GM18519 (cell line): ENCODE results near the gene TK2.
A peak's percentile ranks its signal among the peaks of the same experiment; 100 is the strongest.

Experiments
- ATAC-seq: cut with Tn5 transposase; IDR thresholded peaks from one replicate; pipeline ENCODE4 v1.9.1; 2021; ENCODE audit warnings: mild to moderate bottlenecking, moderate library complexity; ENCODE audit not compliant: unreplicated experiment, low FRiP score

Gene TK2

DNA sequence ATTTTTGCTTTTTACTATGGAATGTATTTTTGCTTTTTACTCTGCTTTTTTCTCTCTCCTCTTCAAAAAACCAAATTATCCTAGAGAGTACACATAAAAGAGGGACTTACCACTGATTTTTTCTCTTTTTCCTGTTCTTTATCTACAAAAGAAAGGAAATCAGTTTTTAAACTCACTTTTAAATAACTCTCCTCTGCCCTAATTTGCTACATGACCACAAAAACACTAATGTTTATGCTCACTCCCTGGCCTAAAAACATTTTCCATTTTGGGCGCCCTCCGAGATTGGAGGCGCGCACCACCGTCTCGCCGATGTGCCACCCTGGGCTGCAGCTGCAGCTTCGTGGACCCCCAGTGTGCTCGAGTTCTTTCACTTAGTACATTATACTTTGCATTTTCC, 1.1 kb downstream of the TK2 start:
- ATAC-seq: no peak

- ATAC-seq: no peak
Measured at GRCh38 chr16:66548068-66548467, 1.9 kb downstream of the TK2 start.

GRCh38 chr16:66547101-66547989, 2.6 kb downstream of the TK2 start:
- ATAC-seq: no peak

- no peak for ATAC-seq
Measured at GRCh38 chr16:66544016-66544757, 5.7 kb downstream of the TK2 start.

- ATAC-seq: no peak
Measured at GRCh38 chr16:66543541-66543940, 6.4 kb downstream of the TK2 start.

- no peak for ATAC-seq
Measured at GRCh38 chr16:66542396-66542795, 7.5 kb downstream of the TK2 start.

DNA sequence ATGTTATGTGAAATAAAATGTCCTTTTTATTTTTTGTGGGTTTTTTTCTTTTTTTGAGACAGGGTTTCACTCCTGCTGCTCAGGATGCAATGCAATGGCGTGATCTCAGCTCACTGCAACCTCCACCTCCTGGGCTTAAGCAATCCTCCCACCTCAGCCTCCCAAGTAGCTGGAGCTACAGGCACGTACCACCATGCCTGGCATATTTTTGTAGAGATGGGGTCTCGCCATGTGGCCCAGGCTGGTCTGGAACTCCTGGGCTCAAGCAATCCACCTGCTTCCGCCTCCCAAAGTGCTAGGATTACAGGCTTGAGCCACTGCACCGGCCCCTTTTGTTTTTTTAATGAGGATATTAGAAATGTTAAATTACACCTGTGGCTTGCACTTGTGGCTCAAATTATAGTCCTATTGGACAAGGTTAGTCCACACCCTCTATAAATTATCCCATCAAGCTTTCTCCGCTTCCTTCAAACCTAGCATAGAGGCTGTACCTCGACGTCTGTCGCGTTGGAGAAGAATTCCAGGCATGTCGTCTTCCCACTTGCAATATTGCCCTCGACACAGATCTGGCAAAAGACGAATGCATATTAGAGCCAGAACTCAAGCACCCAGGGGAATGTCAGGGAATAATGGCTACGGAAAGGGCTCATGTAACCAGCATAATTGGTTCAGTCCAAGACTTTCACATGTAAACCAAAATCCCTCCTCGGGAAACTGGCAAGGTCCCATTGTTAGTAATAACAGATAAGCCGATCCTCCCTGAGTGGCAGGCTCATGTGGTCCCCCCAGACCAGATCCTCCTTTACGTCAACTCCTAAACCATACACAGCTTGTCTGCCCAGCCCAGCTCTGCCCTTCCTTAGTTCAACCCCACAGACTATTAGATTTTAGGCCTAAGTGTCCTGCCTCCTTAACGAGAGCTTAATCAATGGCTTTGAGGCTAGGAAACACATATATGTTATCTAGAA, 8.2 kb downstream of the TK2 start:
- no peak for ATAC-seq

DNA sequence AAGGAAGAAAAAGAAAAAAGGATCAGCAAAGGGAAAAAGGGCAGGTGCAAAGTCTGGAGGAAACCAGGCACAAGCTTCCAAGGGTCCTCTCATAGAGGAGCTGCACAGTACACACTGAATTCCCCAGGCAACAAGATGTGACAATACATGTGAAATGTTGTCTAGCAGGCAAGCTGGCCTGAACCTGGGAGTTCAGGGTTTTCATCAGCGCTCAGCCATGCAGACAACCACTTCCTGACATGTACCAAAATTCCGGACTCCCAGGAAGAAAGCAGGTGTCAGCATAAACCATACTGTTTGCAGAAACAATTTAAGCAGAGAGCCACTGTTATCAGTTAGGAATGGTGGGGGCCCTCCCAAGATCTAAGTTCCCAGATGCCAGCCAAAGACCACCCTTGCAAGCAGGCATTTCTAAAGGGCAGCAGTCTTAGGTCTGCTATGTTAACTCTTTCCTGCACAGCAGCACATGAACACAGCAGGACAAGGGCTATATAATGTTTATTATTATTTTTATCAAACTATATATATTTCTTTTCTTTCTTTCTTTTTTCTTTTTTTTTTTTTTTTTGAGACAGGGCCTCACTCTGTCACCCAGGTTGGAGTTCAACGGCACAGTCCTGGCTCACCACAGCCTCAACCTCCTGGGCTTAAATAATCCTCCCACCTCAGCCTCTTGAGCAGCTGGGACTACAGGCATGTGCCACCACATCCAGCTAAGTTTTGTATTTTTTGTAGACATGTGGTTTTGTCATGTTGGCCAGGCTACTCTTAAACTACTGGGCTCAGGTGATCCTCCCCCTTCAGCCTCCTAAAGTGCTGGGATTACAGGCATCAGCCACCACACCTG, 10.1 kb downstream of the TK2 start:
- ATAC-seq: peak; percentile 80

- ATAC-seq: no peak
Measured at GRCh38 chr16:66538910-66539309, 11.0 kb downstream of the TK2 start.

- no peak for ATAC-seq
Measured at GRCh38 chr16:66537236-66537635, 12.7 kb downstream of the TK2 start.

- no peak for ATAC-seq
Measured at GRCh38 chr16:66536525-66536924, 13.4 kb downstream of the TK2 start.

DNA sequence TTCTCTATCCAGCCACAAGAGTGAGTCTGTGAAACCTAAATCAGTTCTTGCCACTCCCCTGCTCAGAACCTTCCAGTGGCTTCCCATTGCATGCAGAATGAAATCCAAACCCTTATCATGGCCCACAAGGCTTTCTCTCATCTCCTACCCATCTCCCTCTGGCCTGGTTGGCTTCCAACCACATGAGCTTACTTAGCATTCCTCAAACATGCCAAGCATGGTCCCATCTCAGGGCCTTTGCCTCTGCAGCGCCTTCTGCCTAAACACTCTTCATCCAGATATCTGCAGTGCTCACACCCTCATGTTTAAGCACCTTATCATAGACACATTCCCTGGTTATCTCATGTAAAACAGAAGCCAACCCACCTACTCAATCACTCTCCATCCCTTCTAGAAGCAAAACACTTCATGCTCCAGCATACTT, 15.5 kb downstream of the TK2 start:
- ATAC-seq: no peak

GRCh38 chr16:66529475-66529874, 20.4 kb downstream of the TK2 start:
- ATAC-seq: no peak

DNA sequence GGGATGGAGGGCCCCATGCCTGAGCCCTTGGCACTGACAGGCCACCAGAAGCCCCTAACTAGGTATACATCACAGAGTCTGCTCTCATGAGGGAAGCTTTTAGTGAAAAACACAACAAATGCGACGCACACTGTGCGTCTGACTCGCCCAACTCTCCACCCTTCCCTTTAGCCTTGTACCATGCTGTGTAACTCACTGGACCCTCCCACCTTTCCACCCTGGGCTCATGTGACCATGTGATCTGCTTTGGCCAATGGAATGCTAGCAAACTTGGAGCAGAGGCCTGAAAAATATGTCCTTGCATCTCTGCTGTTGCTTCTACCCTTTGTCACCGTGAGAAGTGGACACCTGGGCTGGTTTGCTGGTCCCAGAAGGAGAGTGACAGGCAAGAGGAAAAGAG, 21.6 kb downstream of the TK2 start:
- ATAC-seq: no peak

DNA sequence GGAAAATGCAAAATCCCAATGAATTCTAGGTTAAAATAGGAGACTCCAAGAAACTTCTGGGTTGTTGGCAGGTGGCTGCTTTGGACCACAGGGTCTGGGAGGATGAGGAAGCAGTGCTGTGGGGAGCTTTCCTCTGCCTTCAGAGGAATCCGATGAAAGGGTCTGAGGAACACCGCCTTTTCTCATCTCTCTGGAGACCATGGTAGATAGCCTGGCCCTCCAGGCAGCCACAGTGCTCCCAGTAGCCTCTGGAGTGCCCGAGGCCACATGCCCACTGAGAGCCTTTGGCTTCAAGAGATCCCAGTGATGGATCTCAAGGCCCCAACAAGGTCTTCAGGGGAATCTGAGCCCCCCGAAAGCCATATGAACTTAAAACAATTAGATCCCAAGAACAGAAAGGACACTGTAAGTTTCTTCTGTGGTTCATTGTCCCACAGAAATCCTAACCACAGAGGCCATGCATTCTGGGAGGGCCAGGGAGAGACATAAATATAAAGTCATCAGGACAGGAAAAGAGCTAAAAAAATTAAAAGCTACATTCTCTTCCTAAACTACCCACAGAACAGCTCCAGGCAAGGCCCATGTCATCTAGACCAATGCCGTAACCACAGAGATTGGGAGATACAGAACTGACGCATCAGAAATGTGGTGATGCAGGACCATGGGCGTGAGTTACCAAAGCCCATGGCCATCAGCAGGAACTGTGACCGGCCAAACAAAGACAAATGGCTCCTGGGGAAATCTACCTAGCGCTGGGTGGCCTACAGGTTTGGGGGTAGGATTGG, 24.3 kb downstream of the TK2 start:
- ATAC-seq: no peak

DNA sequence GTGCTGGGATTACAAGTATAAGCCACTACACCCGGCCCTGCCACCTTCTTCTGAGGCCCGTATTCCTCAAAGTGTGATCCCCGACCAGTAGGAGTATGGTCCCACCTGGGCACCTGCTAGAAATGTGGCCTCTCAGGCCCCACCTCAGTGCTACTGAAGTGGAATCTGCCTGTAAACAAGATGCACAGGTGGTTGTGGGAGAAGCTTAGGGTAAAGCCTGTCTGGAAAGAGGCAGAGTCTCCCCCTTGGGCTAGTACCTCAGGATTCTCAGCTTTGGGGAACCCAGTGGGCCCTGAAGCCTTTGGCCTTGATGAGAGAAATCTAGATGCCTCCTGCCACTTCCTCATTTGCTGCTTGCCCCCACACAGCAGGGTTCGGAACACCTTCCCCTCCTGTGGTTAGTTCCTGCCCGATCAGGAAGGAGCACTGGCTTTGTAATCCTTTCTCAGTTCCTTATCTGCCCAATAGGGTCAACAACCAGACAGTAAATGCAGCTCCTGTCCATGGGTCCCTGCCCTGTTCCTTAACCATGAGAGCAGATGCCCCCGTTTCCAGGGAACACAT, 25.2 kb downstream of the TK2 start:
- ATAC-seq: peak; percentile 47

DNA sequence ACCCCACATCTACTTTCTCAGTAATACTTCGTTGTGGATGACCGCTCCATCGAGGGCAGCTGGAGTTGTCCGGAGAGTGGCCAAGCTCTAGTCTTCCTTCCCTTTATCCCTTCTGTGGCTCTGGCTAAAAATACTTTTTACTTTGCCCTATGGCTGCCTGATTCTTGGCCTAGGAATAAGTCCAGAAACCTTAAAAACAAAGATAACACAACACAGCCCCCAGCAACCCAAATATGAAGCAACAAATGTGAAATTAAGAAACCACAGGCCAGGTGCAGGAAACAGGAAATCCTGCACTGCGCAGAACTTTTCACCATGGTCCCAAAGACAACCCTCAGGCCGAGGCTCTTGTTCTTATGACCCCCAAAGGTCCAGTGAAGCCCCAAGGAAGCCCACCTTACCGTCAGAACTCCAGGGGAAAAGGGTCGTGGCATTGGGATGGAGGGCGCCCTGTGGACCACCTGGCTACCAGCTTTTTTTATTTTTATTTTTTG, 26.0 kb downstream of the TK2 start:
- no peak for ATAC-seq

GRCh38 chr16:66522816-66523590, 26.9 kb downstream of the TK2 start:
- no peak for ATAC-seq
